ENCODE results near the gene CSNK1D.
"Not testable (repeated sequence)": the region's sequence is repeated elsewhere in the genome, so short reads cannot be mapped to it uniquely, and the experiment has no call there.

CSNK1D gene

GRCh38 chr17:82272495-82273326 is 789 bp downstream of the CSNK1D start:
- no peak for DNase-seq

DNA sequence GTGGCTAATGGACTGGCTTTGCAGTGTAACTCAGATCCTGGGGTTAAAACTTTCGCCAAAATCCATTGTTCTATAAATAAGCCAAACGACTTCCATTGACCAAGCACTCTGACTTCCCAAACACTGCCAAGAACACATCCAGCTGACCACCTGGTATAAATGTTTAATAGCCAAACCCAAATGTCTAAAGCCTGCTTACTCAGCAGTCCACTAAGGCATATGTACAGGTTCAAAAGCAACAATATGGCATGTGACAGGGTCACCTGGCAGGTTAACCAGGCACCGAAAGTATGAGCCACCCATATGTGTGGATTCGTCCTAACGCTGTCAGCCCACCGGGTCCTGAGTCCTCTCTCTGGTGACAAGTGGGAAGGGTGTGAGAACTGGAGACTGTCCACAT is 2.1 kb downstream of the CSNK1D start:
- DNase-seq = no peak

GRCh38 chr17:82270651-82271050 is 2.8 kb downstream of the CSNK1D start:
- DNase-seq = no peak

GRCh38 chr17:82269882-82270500 is 3.5 kb downstream of the CSNK1D start:
- no peak for DNase-seq

- no peak for DNase-seq
These were observed 4.2 kb downstream of the CSNK1D start for GRCh38 chr17:82269138-82269881.

DNA sequence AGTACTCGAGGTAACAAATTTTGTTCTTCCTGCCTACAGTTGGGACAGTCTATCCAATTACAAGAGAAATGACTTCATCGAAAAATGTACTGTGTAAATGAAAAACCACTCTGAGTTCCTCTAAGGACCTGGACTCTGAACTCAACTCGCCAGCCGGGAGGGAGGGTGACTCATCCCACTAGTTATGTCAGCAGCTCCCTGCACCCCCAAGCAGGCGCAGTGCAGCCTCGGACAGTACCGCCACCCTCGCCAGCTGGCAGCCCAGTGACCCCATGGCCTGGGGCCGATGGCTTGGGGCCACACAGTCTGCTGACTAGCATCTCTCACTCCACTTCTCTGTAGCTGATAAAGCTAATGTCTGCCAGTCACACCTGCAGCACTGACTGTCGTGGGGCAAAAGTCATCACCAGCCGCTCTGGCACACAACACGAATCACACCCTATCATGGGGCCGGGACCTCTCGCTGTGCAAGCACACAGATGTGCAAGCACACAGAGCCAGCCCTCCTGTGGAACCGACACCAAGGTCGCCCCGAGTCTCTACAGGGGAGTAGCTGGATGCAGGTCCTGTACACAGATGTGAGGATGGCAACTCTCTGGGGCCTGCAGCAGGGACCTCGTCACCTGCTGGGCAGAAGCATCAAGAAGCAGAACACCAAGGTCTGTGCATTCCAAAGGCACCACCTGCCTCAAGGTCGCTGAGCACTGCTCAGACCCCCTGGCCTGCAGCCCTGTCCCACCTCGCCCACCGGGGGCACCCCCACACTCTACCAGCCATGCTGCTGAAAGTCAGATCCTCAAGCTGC is 5.7 kb downstream of the CSNK1D start:
- DNase-seq = no peak

DNA sequence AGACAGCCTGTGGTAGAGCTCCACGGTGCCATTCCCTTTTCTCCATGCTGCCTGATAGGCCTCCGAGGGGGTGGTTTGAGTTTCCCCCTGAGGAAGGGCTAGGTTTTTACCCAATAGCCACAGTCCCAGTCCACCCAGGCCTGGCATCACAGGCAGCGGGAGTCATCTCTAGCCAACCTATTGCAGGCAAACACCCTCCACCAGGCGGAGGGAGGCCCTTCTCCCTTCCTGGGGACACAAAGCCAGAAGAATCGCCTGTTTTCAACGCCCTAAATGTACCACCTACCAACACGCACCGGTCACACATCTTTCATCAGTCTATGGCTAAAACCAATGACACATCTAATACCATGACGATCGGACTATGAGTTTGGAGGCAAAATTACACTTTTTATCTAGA is 7.4 kb downstream of the CSNK1D start:
- no peak for DNase-seq

- no peak for DNase-seq
These were observed 9.9 kb downstream of the CSNK1D start for GRCh38 chr17:82263641-82264040.

DNA sequence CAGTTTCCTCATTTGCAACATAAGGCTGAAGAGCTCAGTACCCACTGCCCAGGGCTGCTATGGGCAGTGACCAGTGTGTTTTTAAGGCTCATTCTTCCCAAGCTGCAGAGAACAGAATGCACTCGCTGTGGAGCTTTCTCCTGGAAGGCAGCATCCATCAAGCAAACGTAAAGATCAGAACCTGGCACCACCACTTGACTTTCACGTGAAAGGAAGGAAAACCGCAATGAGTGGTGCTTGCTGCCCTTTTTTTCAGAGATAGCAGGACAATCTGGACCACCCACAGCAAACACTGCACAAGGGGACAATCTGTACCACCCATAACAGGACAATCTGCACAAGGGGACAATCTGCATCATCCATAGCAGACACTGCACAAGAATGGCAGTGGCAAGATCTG is 11.2 kb downstream of the CSNK1D start:
- DNase-seq = no peak

GRCh38 chr17:82259972-82260961 is 13.2 kb downstream of the CSNK1D start:
- not testable (repeated sequence) for DNase-seq

- no peak for DNase-seq
These were observed 14.9 kb downstream of the CSNK1D start for GRCh38 chr17:82258555-82258954.

DNA sequence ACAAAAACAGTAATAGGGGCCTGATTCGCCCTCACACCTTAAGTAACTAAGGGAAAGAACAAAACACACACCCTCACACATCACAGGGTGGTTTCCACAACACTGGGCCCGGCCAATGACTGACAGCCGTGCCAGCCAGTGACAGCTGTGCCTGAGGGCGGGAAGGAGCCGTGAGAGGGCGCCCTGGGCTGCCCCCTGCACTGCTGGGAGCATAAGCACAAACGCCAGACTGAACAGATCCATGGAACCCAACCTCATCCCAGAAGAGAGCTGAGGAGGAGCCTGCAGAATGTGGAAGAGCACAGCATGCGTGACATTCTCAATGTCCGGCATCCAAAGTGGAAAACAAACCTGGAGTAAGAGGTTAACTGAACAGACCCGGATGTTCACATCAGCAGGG is 16.0 kb downstream of the CSNK1D start:
- peak; percentile 79 for DNase-seq

- no peak for DNase-seq
These were observed 17.1 kb downstream of the CSNK1D start for GRCh38 chr17:82256242-82256885.

- DNase-seq = no peak
These were observed 18.0 kb downstream of the CSNK1D start for GRCh38 chr17:82255402-82255972.

DNA sequence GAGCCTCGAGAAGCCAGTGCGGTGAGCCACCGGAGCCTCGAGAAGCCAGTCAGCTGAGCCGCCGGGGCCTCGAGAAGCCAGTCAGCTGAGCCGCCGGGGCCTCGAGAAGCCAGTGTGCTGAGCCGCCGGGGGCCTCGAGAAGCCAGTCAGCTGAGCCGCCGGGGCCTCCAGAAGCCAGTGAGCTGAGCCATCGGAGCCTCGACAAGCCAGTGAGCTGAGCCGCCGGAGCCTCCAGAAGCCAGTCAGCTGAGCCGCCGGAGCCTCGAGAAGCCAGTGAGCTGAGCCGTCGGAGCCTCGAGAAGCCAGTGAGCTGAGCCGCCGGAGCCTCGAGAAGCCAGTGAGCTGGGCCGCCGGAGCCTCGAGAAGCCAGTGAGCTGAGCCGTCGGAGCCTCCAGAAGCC is 18.8 kb downstream of the CSNK1D start:
- not testable (repeated sequence) for DNase-seq

GRCh38 chr17:82254096-82254495 is 19.4 kb downstream of the CSNK1D start:
- DNase-seq = not testable (repeated sequence)

GRCh38 chr17:82253179-82253544 is 20.3 kb downstream of the CSNK1D start:
- no peak for DNase-seq

GRCh38 chr17:82252511-82253178 is 20.9 kb downstream of the CSNK1D start:
- no peak for DNase-seq

- DNase-seq = no peak
These were observed 22.5 kb downstream of the CSNK1D start for GRCh38 chr17:82250868-82251500.

Measured in NCI-H1694 (cell line).